ENCODE data around the gene MRGPRX1. TPM values are rescaled to one million over a fixed set of nuclear protein-coding genes. Genes with fewer than 3 reads are reported as not detected.
"Not testable (repeated sequence)": the region's sequence is repeated elsewhere in the genome, so short reads cannot be mapped to it uniquely, and the experiment has no call there.

The MRGPRX1 gene
- total RNA-seq, result not detected

DNA sequence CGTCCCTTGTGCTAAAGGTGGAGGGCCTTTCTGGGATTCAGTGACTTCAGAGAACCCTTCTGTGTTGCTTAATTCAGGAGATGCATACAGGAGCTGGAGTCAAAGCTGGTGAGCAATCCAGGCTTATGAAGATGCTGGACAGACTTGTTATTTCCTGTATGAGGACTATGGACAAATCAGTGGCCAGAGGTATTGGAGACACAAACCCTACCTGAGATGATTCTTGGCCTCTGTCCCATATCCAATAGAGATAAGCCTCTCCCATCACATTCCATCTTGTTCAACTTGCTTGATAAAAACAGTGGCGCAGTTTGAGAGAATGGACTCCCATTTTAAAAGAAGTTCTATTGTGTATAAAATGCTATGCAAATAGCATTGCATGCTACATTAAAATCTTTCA, at the start of gene MRGPRX1:
Gene MRGPRX1 (minus strand): TSS at position 101 of the 400 bp plus-strand sequence. CDS start 4,630 bp downstream, outside the sequence.
- POLR2A ChIA-PET, result no interaction called here
- Mint-ChIP-seq H3K4me1 (no peaks in the 10 kb centered on the region), H3K36me3 (no peaks in the 10 kb centered on the region), H3K4me3 (no peak within 1 kb of the TSS), H3K9me3 (no peaks in the 10 kb centered on the region), H3K27ac (no peak within 1 kb of the TSS), H3K27me3 (peaks cover 4% of the 10 kb centered on the region)
- ATAC-seq (ENCODE audit: low read depth) (no peak), DNase-seq (no peak)

DNA sequence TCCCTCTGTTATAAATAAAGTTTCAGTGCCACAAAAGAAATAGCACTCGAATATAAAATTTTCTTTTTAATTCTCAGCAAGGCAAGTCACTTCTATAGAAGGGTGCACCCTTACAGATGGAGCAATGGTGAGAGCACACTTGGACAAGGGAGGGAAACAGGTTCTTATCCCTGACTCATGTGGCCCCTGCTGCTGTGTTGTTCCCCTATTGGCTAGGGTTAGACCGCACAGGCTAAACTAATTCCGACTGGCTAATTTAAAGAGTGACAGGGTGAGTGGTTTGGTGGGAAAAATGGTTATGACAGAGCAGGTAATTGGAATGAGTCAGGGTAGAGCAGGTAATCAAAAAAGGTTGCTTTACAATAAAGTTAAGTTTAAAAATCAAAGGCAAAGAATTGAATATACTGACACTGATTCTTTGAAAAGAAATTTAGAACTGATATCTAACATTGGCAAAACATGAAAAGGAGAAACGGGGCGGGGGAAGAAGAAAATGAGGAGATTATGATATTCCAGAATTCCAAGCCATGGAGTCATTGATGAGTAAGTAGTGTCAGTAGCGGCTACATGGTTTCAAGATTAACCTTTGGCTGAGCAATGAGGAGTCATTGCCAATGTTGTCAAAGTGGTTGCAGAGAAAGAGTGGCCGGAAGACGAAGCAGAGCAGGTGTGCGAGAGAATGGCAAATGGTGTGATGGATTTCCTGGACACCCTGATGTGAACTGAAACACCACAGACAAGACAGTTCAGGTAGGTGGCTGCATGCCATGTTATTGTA, 48.4 kb upstream of the MRGPRX1 start:
- no peak for ATAC-seq (ENCODE audit: low read depth)
- Mint-ChIP-seq H3K27ac (no peak overlapping the region), H3K36me3 (no peaks in the 10 kb centered on the region), H3K9me3 (peaks cover 1% of the 10 kb centered on the region), H3K27me3 (peaks cover 2% of the 10 kb centered on the region), H3K4me3 (no peak overlapping the region), H3K4me1 (no peaks in the 10 kb centered on the region)
- POLR2A ChIA-PET, result no interaction called here
- no peak for DNase-seq

DNA sequence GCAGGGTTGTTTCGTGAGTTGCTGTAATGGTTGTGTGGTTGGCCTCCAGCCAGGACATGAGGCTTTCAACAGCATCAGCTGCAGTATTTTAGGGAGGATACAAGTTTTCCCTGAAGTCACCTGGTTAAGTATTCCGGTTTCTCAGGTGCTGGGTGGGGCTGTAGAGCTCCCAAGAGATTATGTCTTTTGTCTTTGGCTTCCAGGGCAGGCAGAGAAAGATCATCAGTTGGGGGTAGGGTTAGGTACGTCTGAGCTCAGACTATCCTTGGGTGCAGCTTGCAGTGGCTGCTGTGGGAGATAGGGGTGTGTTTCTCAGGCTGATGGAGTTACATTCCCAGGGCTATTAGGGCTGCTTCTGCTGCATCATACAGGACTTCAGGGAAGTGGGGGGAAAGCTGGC, 47.5 kb upstream of the MRGPRX1 start:
- ATAC-seq (ENCODE audit: low read depth) (no peak), DNase-seq (no peak)
- Mint-ChIP-seq H3K4me1 (no peaks in the 10 kb centered on the region), H3K4me3 (no peak overlapping the region), H3K27me3 (peaks cover 2% of the 10 kb centered on the region), H3K36me3 (no peaks in the 10 kb centered on the region), H3K27ac (no peak overlapping the region), H3K9me3 (peaks cover 1% of the 10 kb centered on the region)
- POLR2A ChIA-PET, result no interaction called here

DNA sequence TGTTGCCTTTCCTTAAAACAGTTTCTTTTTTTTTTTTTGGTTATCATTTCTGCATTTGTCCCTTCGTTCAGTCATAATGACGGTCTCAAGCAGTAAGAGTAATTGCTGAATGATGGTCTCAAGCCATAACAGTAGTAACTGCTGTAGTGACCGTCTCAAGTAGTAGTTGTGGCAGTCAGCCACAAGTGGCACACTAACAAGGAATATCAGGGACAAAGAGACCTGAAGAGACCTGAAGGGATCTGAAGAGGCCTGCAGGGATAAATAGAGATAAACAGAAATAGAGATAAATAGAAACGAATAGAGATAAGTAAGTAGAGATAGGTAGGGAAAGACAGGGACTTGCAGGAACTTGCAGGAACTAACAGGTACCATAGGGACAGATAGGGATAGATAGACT, 42.7 kb upstream of the MRGPRX1 start:
- POLR2A ChIA-PET, result no interaction called here
- ATAC-seq (ENCODE audit: low read depth) (no peak), DNase-seq (no peak)
- Mint-ChIP-seq H3K27me3 (peaks cover 4% of the 10 kb centered on the region), H3K4me3 (no peak overlapping the region), H3K9me3 (no peaks in the 10 kb centered on the region), H3K27ac (no peak overlapping the region), H3K36me3 (no peaks in the 10 kb centered on the region), H3K4me1 (no peaks in the 10 kb centered on the region)

DNA sequence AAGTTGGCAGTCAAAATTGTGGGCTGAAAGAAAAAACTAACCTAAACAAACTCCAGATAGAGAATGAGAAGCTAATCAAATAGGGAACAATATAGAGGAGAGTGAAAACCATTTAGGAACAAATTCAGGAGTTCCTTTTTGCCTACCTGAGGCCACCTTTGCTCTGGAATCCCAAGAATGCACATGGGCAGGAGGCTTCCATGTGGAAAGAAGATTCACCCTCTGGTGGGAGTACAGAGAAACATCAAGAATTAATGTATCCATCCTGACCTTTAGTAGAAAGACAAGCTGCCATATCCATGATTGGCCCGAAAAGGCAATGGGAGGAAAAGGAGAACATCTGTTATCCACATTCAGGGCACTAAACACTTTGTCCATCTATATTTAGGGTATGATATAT, 35.0 kb upstream of the MRGPRX1 start:
- Mint-ChIP-seq H3K36me3 (no peaks in the 10 kb centered on the region), H3K27ac (no peak overlapping the region), H3K4me3 (no peak overlapping the region), H3K27me3 (no peaks in the 10 kb centered on the region), H3K4me1 (no peaks in the 10 kb centered on the region), H3K9me3 (no peaks in the 10 kb centered on the region)
- DNase-seq (no peak), ATAC-seq (ENCODE audit: low read depth) (no peak)
- POLR2A ChIA-PET, result no interaction called here

DNA sequence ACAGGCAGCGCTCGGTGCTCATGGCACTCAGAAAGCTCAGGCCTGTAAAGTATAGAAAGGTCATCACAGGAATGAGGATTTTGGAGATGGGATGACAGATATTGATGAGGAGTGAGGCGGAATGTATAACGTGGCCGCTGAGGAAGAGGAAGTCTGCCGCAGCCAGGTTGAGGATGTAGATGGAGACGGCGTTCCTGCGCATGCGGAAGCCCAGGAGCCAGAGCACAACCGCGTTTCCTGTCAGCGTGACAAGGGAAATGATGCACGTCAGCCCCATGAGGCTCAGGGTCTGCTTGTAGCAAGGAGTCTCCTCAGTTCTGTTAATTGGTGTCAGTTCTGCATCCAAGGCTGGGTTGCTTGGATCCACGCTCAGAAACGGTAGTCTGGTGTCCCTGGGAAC, 33.1 kb upstream of the MRGPRX1 start:
- no peaks in the 10 kb centered on the region for H3K4me1 Mint-ChIP-seq
- ATAC-seq (ENCODE audit: low read depth) (no peak), DNase-seq (no peak)
- H3K27ac Mint-ChIP-seq, result no peak overlapping the region
- POLR2A ChIA-PET, result no interaction called here
- H3K4me3 Mint-ChIP-seq, result no peak overlapping the region
- H3K9me3 Mint-ChIP-seq, result no peaks in the 10 kb centered on the region
- no peaks in the 10 kb centered on the region for H3K36me3 Mint-ChIP-seq
- no peaks in the 10 kb centered on the region for H3K27me3 Mint-ChIP-seq

DNA sequence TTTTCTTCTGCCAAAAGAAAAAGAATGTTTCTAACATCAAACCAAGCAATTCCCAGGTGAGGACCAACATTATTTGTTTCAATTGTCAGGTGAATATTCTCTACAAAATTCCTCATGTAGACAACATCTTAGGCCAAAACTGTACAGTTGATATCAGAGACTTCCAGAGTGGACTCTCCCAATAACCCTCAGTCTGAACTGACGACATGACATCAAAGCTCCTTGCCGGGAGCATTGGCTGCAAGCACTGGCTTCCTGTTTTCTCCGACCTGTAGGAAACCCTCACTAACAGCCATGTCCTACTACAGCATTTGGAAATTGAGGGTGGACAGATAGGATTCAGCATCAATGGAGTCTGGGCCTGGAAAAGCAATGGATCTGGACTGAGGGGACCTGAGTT, 30.5 kb upstream of the MRGPRX1 start:
- Mint-ChIP-seq H3K27me3 (peaks cover 2% of the 10 kb centered on the region), H3K27ac (no peak overlapping the region), H3K9me3 (no peaks in the 10 kb centered on the region), H3K36me3 (no peaks in the 10 kb centered on the region), H3K4me3 (no peak overlapping the region), H3K4me1 (no peaks in the 10 kb centered on the region)
- POLR2A ChIA-PET, result no interaction called here
- ATAC-seq (ENCODE audit: low read depth), result no peak
- DNase-seq, result no peak

DNA sequence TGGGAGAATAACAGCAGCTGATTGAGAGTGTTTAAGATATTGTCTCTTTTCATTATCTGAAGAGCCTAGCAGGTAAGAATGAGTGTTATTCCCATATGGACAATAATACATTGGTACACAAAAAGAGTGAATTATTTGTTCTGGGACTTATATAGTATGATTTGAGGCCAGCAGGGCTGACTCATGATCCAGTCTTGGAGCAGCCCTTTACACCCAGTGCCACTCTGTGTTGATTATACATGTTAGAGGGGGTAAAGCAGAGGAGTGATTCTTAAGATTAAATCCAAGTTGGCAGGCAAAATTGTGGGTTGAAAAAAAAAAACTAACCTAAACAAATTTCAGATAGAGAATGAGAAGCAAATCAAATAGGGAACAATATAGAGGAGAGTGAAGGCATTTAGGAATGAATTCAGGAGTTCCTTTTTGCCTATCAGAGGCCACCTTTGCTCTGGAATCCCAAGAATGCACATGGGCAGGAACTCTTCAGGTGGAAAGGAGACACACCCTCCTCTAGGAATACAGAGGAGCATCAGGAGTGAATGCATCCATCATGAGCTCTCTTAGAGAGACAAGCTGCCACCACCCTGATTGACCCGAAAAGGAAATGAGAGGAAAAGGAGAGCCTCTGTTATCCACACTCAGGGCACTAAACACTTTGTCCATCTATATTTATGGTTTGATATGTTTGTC, 19.2 kb upstream of the MRGPRX1 start:
- Mint-ChIP-seq H3K4me1 (no peaks in the 10 kb centered on the region), H3K36me3 (no peaks in the 10 kb centered on the region), H3K27ac (no peak overlapping the region), H3K9me3 (no peaks in the 10 kb centered on the region), H3K27me3 (peaks cover 4% of the 10 kb centered on the region), H3K4me3 (no peak overlapping the region)
- ATAC-seq (ENCODE audit: low read depth) (no peak), DNase-seq (no peak)
- POLR2A ChIA-PET, result no interaction called here

DNA sequence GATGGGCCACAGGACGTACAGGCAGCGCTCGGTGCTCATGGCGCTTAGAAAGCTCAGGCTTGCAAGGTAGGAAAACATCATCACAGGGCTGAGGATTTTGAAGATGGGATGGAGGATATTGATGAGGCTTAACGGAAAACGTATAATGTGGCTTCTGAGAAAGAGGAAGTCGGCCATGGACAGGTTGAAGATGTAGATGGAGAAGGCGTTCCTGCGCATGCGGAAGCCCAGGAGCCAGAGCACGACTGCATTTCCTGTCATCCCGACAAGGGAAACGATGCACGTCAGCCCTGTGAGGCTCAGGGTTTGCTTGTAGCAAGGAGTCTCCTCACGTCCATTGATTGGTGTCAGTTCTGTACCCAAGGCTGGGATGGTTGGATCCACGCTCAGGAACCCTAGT, 17.4 kb upstream of the MRGPRX1 start:
- POLR2A ChIA-PET, result no interaction called here
- Mint-ChIP-seq H3K36me3 (no peaks in the 10 kb centered on the region), H3K4me3 (no peak overlapping the region), H3K9me3 (no peaks in the 10 kb centered on the region), H3K27me3 (peaks cover 4% of the 10 kb centered on the region), H3K27ac (no peak overlapping the region), H3K4me1 (no peaks in the 10 kb centered on the region)
- ATAC-seq (ENCODE audit: low read depth) (no peak), DNase-seq (no peak)

DNA sequence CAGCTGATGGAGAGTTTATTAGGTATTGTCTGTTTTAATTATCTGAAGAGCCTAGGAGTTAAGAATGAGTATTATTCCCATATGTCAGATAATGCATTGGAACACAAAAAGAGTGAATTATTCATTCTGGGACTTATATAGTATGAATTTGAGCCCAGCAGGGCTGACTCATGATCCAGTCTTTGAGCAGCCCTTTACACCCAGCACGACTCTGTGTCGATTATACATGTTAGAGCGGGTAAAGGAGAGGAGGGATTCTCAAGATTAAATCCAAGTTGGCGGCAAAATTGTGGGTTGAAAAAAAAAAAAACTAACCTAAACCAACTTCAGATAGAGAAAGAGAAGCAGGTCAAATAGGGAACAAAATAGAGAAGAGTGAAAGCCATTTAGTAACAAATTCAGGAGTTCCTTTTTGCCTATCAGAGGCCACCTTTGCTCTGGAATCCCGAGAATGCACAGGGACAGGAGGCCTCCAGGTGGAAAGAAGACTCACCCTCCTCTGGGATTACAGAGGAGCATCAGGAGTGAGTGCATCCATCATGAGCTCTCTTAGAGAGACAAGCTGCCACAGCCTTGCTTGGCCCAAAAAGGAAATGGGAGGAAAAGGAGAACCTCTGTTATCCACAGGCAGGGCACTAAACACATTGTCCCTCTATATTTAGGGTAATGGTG, 3.1 kb downstream of the MRGPRX1 start:
- POLR2A ChIA-PET, result no interaction called here
- Mint-ChIP-seq H3K4me1 (no peaks in the 10 kb centered on the region), H3K27me3 (peaks cover 11% of the 10 kb centered on the region), H3K4me3 (no peak overlapping the region), H3K36me3 (no peaks in the 10 kb centered on the region), H3K9me3 (no peaks in the 10 kb centered on the region), H3K27ac (no peak overlapping the region)
- ATAC-seq (ENCODE audit: low read depth) (no peak), DNase-seq (no peak)

DNA sequence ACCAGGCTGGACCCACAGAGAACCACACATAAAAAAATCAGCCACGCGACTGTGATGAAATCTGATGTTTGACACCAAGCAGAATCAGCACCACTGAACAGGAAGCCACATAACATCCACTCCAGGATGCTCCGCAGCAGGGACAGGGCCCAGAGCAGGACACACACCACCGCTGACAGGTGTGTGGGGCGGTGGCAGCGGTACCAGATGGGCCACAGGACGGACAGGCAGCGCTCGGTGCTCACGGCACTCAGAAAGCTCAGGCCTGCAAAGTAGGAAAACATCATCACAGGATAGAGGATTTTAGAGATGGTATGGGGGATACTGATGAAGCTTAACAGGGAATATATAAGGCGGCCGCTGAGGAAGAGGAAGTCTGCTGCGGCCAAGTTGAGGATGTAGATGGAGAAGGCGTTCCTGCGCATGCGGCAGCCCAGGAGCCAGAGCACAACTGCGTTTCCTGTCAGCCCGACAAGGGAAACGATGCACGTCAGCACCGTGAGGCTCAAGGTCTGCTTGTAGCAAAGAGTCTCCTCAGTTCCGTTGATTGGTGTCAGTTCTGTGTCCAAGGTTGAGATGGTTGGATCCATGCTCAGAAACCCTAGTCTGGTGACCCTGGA, 4.9 kb downstream of the MRGPRX1 start:
- Mint-ChIP-seq H3K4me3 (no peak overlapping the region), H3K27me3 (peaks cover 6% of the 10 kb centered on the region), H3K4me1 (no peaks in the 10 kb centered on the region), H3K9me3 (no peaks in the 10 kb centered on the region), H3K27ac (no peak overlapping the region), H3K36me3 (no peaks in the 10 kb centered on the region)
- no peak for DNase-seq
- ATAC-seq (ENCODE audit: low read depth), result no peak
- POLR2A ChIA-PET, result no interaction called here

DNA sequence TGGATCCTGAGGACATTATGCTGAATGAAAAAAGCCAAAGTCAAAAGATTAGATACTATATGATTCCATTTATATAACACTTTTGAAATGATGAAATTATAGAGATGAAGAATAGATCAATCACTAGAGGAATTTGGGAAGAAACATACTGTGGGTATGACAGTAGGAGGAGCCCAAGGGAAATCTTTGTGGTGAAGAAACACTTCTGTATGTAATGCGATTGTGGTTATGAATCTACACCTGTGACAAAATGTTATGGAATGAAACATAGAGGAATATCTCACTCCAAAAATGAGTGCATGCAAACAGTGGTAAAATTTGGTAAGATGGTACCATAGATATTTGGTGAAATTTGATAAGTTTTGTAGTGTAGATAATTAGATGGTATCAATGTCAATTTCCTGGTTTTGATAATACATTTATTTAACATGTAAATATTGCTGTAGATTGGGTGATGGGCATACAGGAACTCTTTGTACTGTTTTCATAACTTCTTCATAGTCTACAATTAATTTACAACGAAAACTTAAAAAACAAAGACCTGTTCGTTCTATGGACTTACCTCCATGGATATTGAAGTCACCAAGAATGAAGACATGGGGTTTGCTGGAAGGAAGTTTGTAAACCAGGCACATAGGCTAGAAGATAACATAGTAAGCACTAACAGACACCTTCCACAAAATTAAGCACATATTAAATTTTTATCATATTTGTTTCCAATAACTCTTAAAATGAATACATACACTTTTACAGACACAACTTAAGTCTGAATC, 11.5 kb downstream of the MRGPRX1 start:
- Mint-ChIP-seq H3K27me3 (peaks cover 2% of the 10 kb centered on the region), H3K27ac (no peak overlapping the region), H3K9me3 (no peaks in the 10 kb centered on the region), H3K4me1 (no peaks in the 10 kb centered on the region), H3K36me3 (no peaks in the 10 kb centered on the region), H3K4me3 (no peak overlapping the region)
- POLR2A ChIA-PET, result no interaction called here
- DNase-seq (no peak), ATAC-seq (ENCODE audit: low read depth) (no peak)

DNA sequence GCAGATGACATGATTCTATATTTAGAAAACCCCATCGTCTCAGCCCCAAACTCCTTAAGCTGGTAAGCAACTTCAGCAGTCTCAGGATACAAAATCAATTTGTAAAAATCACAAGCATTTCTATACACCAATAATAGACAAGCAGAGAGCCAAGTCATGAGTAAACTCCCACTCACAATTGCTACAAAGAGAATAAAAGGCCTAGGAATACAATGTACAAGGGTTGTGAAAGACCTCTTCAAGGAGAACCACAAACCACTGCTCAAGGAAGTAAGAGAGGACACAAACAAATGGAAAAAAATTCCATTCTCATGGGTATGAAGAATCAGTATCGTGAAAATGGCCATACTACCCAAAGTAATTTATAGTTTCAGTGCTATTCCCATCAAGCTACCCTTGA, 13.8 kb downstream of the MRGPRX1 start:
- ATAC-seq (ENCODE audit: low read depth); H3K4me1 Mint-ChIP-seq; H3K27ac Mint-ChIP-seq; H3K27me3 Mint-ChIP-seq; DNase-seq; H3K9me3 Mint-ChIP-seq; POLR2A ChIA-PET; H3K4me3 Mint-ChIP-seq; H3K36me3 Mint-ChIP-seq: not testable (repeated sequence)
